Measurements from ENCODE around the gene PDE4A. TPM values are rescaled to one million over a fixed set of nuclear protein-coding genes. Genes with fewer than 3 reads are reported as not detected.

Gene PDE4A
- total RNA-seq, 1 donor from 2014 or later: 11.0 TPM

- ATAC-seq: no peak
- DNase-seq (ENCODE audit: low spot score): no peak
- intact Hi-C loops (cut with DNase I): no loop called here
Measured at GRCh38 chr19:10499550-10500246, 79.4 kb downstream of the PDE4A start.

- ATAC-seq (no peak), DNase-seq (ENCODE audit: low spot score) (no peak)
- intact Hi-C loops (cut with DNase I): no loop called here
Measured at GRCh38 chr19:10500247-10500592, 79.9 kb downstream of the PDE4A start.

GRCh38 chr19:10501971-10502523 lies 81.7 kb downstream of the PDE4A start:
- ATAC-seq (peak; percentile 60), DNase-seq (ENCODE audit: low spot score) (peak; percentile 85)
- intact Hi-C loops (cut with DNase I): no loop called here

GRCh38 chr19:10502524-10503001 lies 82.2 kb downstream of the PDE4A start:
- intact Hi-C loops (cut with DNase I): no loop called here
- ATAC-seq (peak; percentile 96), DNase-seq (ENCODE audit: low spot score) (peak; percentile 95)

DNA sequence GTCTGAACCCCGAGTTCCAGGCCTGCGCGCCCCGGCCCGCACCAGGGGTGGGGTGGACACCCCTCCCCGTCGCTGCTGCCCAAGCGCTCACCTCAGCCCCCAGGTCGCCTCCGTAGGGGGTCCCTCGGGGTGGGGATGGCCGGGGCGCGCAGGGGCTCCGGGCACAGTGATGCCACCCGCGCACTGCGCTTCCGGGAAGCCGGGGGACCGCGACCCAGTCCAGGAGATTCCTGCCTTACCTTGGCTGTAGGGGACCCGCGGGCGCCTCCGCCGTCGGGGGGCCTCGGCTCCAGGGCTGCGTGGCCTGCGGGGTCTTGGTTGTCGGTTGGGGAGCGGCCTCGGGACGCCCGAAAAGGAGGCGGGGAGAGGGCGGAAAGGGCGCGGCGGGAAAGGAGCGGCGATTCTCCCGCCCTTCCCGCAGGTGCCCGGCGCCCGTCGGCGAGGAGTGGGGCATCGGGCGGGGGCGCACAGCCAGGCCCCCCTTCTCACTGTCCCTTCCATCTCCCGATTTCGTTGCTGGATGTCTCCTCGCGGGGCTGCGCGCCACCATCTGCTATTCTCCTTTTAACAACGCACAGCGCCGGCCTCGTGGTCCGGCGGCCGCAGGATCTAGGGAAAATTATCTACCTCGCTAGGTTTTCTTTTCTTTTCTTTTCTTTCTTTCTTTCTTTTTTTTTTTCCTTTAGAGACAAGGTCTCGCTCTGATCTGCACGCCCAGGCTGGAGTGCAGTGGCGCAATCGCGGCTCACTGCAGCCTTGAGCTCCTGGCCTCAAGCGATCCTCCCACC lies 82.9 kb downstream of the PDE4A start, which contains the start of gene KEAP1:
TSS of gene KEAP1 (minus strand) at position 355 of the 788 bp plus-strand sequence. CDS start 3,323 bp downstream, outside the sequence.
- intact Hi-C loops (cut with DNase I): no loop called here
- ATAC-seq (peak; percentile 5), DNase-seq (ENCODE audit: low spot score) (peak; percentile 73)

- intact Hi-C loops (cut with DNase I): no loop called here
- ATAC-seq (peak; percentile 32), DNase-seq (ENCODE audit: low spot score) (peak; percentile 85)
Measured at GRCh38 chr19:10505583-10506229, 85.4 kb downstream of the PDE4A start.

DNA sequence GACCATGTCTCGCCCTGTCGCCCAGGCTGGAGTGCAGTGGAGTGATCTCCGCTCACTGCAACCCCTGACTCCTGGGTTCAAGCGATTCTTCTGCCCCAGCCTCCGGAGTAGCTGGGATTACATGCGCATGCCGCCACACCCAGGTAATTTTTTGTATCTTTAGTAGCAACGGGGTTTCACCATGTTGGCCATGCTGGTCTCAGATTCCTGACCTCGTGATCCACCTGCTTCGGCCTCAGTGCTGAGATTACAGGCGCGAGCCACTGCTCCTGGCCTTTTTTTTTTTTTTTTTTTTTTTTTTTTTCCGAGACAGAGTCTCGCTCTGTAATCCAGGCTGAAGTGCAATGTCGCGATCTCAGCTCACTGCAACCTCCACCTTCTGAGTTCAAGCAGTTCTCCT lies 87.7 kb downstream of the PDE4A start:
- no peak for ATAC-seq

DNA sequence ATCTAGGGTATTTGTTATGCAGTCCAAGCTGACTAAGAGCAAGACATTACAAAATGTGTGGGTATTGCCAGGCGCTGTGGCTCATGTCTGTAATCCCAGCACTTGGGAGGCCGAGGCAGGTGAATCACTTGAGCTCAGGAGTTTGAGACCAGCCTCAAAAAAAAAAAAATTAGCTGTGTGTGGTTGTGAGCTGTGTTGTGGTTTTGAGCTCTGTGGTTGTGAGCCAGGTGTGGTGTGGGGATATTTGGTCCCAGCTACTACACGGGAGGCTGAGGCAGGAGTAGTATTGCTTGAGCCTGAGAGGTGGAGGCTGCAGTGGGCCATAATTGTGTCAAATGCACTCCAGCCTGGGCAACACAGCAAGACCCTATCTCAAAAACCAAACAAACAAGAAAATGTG lies 88.4 kb downstream of the PDE4A start:
- ATAC-seq (no peak), DNase-seq (ENCODE audit: low spot score) (no peak)
- intact Hi-C loops (cut with DNase I): no loop called here

More for the DNA sequence above, 87.7 kb downstream of the PDE4A start:
- intact Hi-C loops (cut with DNase I): no loop called here
- DNase-seq (ENCODE audit: low spot score): no peak

GRCh38 chr19:10510301-10510802 lies 90.0 kb downstream of the PDE4A start:
- ATAC-seq (no peak), DNase-seq (ENCODE audit: low spot score) (no peak)
- intact Hi-C loops (cut with DNase I): no loop called here

DNA sequence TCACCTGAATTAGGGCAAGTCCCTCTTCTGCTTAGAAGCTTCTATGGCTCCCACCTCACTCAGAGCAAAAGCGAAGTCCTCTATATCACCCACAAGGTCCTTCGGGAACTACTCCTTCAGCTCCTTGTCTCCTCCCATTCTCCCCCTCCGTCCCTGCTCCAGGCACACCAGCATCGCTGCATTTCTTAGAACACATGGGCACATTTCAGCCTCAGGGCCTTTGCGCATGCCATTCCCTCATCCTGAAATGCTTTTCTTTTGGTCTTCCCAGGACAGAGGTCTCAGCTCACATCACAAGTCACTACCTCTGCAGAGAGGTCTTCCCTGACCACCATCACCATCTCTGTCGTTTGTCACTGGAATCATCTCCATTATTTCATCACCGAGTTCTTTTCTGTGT lies 92.9 kb downstream of the PDE4A start:
- intact Hi-C loops (cut with DNase I): no loop called here
- ATAC-seq (no peak), DNase-seq (ENCODE audit: low spot score) (no peak)

DNA sequence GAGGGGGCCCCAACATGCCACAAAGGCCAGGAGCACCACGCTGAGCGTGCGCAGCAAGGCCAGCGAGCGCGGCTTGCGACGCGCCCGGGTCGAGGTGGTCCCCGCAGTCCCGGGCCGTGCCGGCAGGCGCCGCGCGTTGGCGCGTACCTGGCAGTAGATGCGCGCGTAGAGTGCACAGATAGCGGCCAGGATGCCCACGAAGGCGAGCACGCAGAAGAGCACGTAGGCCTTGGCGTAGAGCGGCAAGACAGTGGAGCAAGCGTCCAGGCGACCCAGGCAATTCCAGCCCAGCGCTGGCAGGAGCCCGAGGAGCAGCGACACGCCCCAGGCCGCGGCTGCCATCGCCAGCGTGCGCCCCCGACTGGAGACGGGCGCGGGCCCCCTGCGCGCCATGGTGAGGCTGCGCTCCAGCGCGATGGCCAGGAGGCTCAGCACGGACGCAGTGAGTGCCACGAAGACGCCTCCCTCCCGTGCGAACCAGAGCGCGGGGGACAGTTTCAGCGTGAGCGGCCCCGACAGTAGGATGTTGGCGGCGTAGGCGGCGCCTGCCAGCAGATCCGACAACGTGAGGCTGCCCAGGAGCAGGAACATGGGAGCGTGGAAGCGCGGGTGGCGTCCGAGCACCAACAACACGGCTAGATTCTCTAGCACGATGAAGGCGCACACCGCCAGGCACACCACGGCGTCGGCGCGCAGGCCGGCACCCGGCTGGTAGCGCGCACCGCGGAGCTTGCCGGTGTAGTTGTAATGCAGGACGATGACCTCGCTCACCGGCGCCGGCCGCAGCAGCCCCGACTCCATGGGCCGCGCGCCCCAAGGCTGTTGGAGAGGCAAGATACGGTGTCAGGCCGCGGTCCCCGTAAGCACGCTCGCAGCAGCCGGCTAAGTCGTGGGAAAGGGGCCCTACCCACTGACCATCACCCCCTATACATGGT lies 94.1 kb downstream of the PDE4A start:
- no peak for ATAC-seq
- intact Hi-C loops (cut with DNase I): no loop called here
- DNase-seq (ENCODE audit: low spot score): no peak

- ATAC-seq (no peak), DNase-seq (ENCODE audit: low spot score) (no peak)
- intact Hi-C loops (cut with DNase I): no loop called here
Measured at GRCh38 chr19:10516064-10516385, 95.7 kb downstream of the PDE4A start.

GRCh38 chr19:10516671-10517286 lies 96.4 kb downstream of the PDE4A start:
- DNase-seq (ENCODE audit: low spot score): no peak
- no peak for ATAC-seq
- intact Hi-C loops (cut with DNase I): no loop called here

- peak; percentile 30 for ATAC-seq
- no peak for DNase-seq (ENCODE audit: low spot score)
- intact Hi-C loops (cut with DNase I): no loop called here
Measured at GRCh38 chr19:10517361-10517759, 97.0 kb downstream of the PDE4A start, which contains the start of gene S1PR5. S1PR5 (minus strand) TSS chr19:10517447; CDS start chr19:10515011, 2,436 bp downstream.

- DNase-seq (ENCODE audit: low spot score) (no peak), ATAC-seq (peak; percentile 63)
- intact Hi-C loops (cut with DNase I): no loop called here
Measured at GRCh38 chr19:10517760-10518443, 97.6 kb downstream of the PDE4A start.

- DNase-seq (ENCODE audit: low spot score) (no peak), ATAC-seq (peak; percentile 29)
- intact Hi-C loops (cut with DNase I): no loop called here
Measured at GRCh38 chr19:10518444-10519361, 98.4 kb downstream of the PDE4A start.
